Body of pancreas (tissue), 4 donors: Measurements from ENCODE around the gene KLHL12.
"Not testable (repeated sequence)": the region's sequence is repeated elsewhere in the genome, so short reads cannot be mapped to it uniquely, and the experiment has no call there.

Experiments used
- POLR2A ChIP-seq, 3 donors: fragments of 450-650 bp; IDR thresholded peaks; one replicate each; pipeline ENCODE4 v1.6.1; 2016; ENCODE audit warnings: antibody characterized with exemption in 3 of 3, mild to moderate bottlenecking in 2 of 3
- TF ChIP-seq, protein P1 (sequence below), 7 experiments: fragments of 450-650 bp in 4 of 7; fragments of 200-600 bp in 3 of 7; sonication (generic) in 3 of 7; IDR thresholded peaks; one replicate each; pipeline ENCODE4 v1.5.1; 2016 to 2019; ENCODE audit warnings: antibody characterized with exemption in 7 of 7

DNA sequence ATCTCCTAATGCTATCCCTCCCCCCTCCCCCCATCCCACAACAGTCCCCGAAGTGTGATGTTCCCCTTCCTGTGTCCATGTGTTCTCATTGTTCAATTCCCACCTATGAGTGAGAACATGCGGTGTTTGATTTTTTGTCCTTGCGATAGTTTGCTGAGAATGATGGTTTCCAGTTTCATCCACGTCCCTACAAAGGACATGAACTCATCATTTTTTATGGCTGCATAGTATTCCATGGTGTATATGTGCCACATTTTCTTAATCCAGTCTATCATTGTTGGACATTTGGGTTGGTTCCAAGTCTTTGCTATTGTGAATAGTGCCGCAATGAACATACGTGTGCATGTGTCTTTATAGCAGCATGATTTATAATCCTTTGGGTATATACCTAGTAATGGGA is 9.4 kb upstream of the KLHL12 start:
- TF ChIP-seq, protein P1, sequence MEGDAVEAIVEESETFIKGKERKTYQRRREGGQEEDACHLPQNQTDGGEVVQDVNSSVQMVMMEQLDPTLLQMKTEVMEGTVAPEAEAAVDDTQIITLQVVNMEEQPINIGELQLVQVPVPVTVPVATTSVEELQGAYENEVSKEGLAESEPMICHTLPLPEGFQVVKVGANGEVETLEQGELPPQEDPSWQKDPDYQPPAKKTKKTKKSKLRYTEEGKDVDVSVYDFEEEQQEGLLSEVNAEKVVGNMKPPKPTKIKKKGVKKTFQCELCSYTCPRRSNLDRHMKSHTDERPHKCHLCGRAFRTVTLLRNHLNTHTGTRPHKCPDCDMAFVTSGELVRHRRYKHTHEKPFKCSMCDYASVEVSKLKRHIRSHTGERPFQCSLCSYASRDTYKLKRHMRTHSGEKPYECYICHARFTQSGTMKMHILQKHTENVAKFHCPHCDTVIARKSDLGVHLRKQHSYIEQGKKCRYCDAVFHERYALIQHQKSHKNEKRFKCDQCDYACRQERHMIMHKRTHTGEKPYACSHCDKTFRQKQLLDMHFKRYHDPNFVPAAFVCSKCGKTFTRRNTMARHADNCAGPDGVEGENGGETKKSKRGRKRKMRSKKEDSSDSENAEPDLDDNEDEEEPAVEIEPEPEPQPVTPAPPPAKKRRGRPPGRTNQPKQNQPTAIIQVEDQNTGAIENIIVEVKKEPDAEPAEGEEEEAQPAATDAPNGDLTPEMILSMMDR (IDR thresholded peaks at IDR 0.05): not testable (repeated sequence)
- not testable (repeated sequence) for TF ChIP-seq POLR2A (IDR thresholded peaks at IDR 0.05)
